MM.1S (cell line): ENCODE data around the gene PLAGL1.
"Not testable (repeated sequence)": the region's sequence is repeated elsewhere in the genome, so short reads cannot be mapped to it uniquely, and the experiment has no call there.

Experiments
- DNase-seq: peaks from one replicate; pipeline ENCODE4 v3.0.0-alpha.2; 2015
- H2AFZ ChIP-seq: fragments of 300-600 bp; sonication (generic); 2 replicates; pipeline ENCODE4 v1.6.0; 2016; ENCODE audit warnings: antibody characterized with exemption, low read length
- H3F3A ChIP-seq: fragments of 300-600 bp; sonication (generic); 2 replicates; pipeline ENCODE4 v1.6.1; 2016; ENCODE audit warnings: mild to moderate bottlenecking, antibody characterized with exemption, low read length, moderate library complexity, mixed read lengths; ENCODE audit not compliant: insufficient read depth
- H3K27ac ChIP-seq: fragments of 300-600 bp; sonication (generic); 2 replicates; pipeline ENCODE4 v1.5.1; 2016; ENCODE audit warnings: mild to moderate bottlenecking, low read length
- H3K27me3 ChIP-seq: fragments of 300-600 bp; sonication (generic); replicated peaks from 2 replicates; pipeline ENCODE4 v1.6.0; 2016; ENCODE audit warnings: low read length; ENCODE audit not compliant: insufficient read depth
- H3K36me3 ChIP-seq: fragments of 300-600 bp; sonication (generic); replicated peaks from 2 replicates; pipeline ENCODE4 v1.6.1; 2016; ENCODE audit warnings: mild to moderate bottlenecking, low read length, mixed read lengths; ENCODE audit not compliant: insufficient read depth
- H3K4me1 ChIP-seq: fragments of 300-600 bp; sonication (generic); 2 replicates; pipeline ENCODE4 v1.6.1; 2016; ENCODE audit warnings: low read length, mixed read lengths
- H3K4me2 ChIP-seq: fragments of 300-600 bp; sonication (generic); 2 replicates; pipeline ENCODE4 v1.6.0; 2016; ENCODE audit warnings: low read depth, low read length
- H3K4me3 ChIP-seq: fragments of 300-600 bp; sonication (generic); 2 replicates; pipeline ENCODE4 v1.5.1; 2016; ENCODE audit warnings: low read length, mixed read lengths
- H3K79me2 ChIP-seq: fragments of 300-600 bp; sonication (generic); 2 replicates; pipeline ENCODE4 v1.6.1; 2016; ENCODE audit warnings: mixed run types, low read length, mixed read lengths
- H3K9ac ChIP-seq: fragments of 300-600 bp; sonication (generic); 2 replicates; pipeline ENCODE4 v1.6.1; 2016; ENCODE audit warnings: low read length, mixed read lengths
- H3K9me2 ChIP-seq: fragments of 300-600 bp; sonication (generic); replicated peaks from 2 replicates; pipeline ENCODE4 v1.6.1; 2016; ENCODE audit warnings: mild to moderate bottlenecking, low read length, mixed read lengths; ENCODE audit not compliant: insufficient read depth
- H3K9me3 ChIP-seq: fragments of 300-600 bp; sonication (generic); replicated peaks from 2 replicates; pipeline ENCODE4 v1.6.1; 2016; ENCODE audit warnings: mild to moderate bottlenecking, low read length, mixed read lengths; ENCODE audit not compliant: insufficient read depth
- H4K20me1 ChIP-seq: fragments of 300-600 bp; sonication (generic); 2 replicates; pipeline ENCODE4 v1.6.1; 2016; ENCODE audit warnings: mild to moderate bottlenecking, low read length, moderate library complexity, mixed read lengths; ENCODE audit not compliant: insufficient read depth
- EZH2 ChIP-seq: fragments of 300-600 bp; sonication (generic); optimal IDR thresholded peaks from 2 replicates; pipeline ENCODE3; 2017; ENCODE audit warnings: low read depth, mild to moderate bottlenecking, antibody characterized with exemption, low read length, mixed read lengths
- EZH2phosphoT487 ChIP-seq: fragments of 300-600 bp; sonication (generic); IDR thresholded peaks from 2 replicates; pipeline ENCODE4 v1.6.1; 2018; ENCODE audit warnings: antibody characterized with exemption, low read length
- TF ChIP-seq, protein P1 (sequence below): fragments of 300-600 bp; sonication (generic); IDR thresholded peaks from 2 replicates; pipeline ENCODE4 v1.5.1; 2016; ENCODE audit warnings: antibody characterized with exemption, low read length, mixed read lengths

Gene PLAGL1

DNA sequence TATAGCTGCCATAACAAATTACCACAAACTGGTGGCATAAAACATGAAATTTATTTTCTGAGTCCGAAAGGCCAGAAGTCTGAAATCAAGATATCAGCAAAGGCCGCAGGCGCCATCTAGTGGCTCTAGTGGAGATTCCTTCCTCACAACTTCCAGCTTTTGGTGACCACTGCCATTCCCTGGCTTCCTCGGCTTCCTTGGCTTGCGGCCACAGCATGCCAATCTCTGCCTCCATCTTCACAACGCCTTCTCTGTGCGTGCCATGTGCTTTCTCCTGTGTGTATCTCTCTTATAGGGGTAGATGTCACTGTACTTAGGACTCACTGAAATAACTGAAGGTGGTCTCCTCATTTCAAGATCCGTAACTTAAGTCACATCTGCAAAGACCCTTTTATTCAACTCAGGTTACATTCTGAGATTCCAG lies 5.4 kb upstream of the PLAGL1 start:
- H3K9ac ChIP-seq = no peak overlapping the region
- TF ChIP-seq EZH2 = no peak
- TF ChIP-seq, protein P1, sequence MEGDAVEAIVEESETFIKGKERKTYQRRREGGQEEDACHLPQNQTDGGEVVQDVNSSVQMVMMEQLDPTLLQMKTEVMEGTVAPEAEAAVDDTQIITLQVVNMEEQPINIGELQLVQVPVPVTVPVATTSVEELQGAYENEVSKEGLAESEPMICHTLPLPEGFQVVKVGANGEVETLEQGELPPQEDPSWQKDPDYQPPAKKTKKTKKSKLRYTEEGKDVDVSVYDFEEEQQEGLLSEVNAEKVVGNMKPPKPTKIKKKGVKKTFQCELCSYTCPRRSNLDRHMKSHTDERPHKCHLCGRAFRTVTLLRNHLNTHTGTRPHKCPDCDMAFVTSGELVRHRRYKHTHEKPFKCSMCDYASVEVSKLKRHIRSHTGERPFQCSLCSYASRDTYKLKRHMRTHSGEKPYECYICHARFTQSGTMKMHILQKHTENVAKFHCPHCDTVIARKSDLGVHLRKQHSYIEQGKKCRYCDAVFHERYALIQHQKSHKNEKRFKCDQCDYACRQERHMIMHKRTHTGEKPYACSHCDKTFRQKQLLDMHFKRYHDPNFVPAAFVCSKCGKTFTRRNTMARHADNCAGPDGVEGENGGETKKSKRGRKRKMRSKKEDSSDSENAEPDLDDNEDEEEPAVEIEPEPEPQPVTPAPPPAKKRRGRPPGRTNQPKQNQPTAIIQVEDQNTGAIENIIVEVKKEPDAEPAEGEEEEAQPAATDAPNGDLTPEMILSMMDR = peak; percentile 67
- no peak overlapping the region for H3K4me2 ChIP-seq
- peak; percentile 44 for DNase-seq
- H3K4me1 ChIP-seq = no peaks in the 10 kb centered on the region
- H3K9me3 ChIP-seq = no peaks in the 10 kb centered on the region
- no peak overlapping the region for H2AFZ ChIP-seq
- no peaks in the 10 kb centered on the region for H3K36me3 ChIP-seq
- H3K27me3 ChIP-seq = no peaks in the 10 kb centered on the region
- H3K9me2 ChIP-seq = no peaks in the 10 kb centered on the region
- no peaks in the 10 kb centered on the region for H4K20me1 ChIP-seq
- no peak overlapping the region for H3K4me3 ChIP-seq
- H3K27ac ChIP-seq = no peak overlapping the region
- H3K79me2 ChIP-seq = no peaks in the 10 kb centered on the region
- no peaks in the 10 kb centered on the region for H3F3A ChIP-seq

DNA sequence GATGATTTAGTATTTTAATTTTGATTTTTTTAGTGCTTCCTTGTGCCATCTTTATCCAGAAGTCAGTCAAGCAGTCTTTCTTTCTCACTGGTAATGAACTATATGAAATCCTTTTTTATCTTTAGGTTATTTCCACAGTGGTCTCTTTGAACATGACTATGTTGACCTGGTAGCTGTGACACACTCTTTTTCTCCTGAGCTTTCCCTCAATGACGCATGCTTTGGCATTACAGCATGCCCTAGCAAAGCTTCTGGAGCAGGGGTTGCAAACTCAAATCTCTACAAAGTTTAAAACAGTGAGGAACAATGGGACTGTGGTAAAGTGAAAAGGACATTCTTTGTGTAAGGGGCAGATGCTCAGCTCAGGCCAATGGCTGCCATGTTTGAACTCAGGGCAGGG lies 4.5 kb upstream of the PLAGL1 start:
- Histone ChIP-seq H3F3A (no peaks in the 10 kb centered on the region), H3K27me3 (no peaks in the 10 kb centered on the region), H3K27ac (no peak overlapping the region), H3K4me3 (no peak overlapping the region), H2AFZ (no peak overlapping the region), H3K9me2 (no peaks in the 10 kb centered on the region), H3K79me2 (no peaks in the 10 kb centered on the region), H3K36me3 (no peaks in the 10 kb centered on the region), H4K20me1 (no peaks in the 10 kb centered on the region), H3K4me2 (no peak overlapping the region), H3K9me3 (no peaks in the 10 kb centered on the region), H3K4me1 (no peaks in the 10 kb centered on the region), H3K9ac (no peak overlapping the region)
- TF ChIP-seq, protein P1 = no peak
- TF ChIP-seq EZH2phosphoT487 = no peak
- TF ChIP-seq EZH2 = no peak
- DNase-seq = no peak

DNA sequence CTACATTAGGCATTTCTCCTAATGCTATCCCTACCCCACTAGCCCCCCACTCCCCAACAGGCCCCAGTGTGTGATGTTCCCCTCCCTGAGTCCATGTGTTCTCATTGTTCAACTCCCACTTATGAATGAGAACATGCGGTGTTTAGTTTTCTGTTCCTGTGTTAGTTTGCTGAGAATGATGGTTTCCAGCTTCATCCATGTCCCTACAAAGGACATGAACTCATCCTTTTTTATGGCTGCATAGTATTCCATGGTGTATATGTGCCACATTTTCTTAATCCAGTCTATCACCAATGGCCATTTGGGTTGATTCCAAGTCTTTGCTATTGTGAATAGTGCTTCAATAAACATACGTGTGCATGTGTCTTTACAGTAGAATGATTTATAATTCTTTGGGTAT lies 1.6 kb upstream of the PLAGL1 start:
- H3K9me2 ChIP-seq, H3K4me3 ChIP-seq, H3K9me3 ChIP-seq, H3K27me3 ChIP-seq, H2AFZ ChIP-seq, H4K20me1 ChIP-seq, H3K4me1 ChIP-seq, H3K4me2 ChIP-seq, H3K79me2 ChIP-seq, H3F3A ChIP-seq, H3K27ac ChIP-seq, H3K9ac ChIP-seq, DNase-seq, H3K36me3 ChIP-seq: not testable (repeated sequence)

DNA sequence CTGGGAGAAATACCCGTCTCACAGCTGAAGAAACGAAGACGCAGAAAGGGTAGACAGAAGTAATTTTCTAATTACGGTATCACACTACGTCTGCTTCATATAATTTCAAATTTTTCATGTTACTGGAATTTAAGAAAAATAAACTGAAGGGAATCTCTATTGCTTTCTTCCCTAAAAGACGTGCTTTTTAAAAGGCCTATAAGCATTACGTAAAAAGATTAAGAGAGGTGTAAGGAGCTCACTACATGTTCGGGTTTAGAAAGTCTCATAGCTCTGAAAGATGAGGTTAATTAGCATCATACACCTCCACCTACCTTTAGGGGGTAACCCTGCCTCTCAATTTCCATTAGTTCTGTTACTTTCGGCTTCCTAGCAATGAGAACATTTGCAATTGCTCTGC lies 787 bp upstream of the PLAGL1 start:
- Histone ChIP-seq H3K36me3 (no peaks in the 10 kb centered on the region), H3K9me3 (no peaks in the 10 kb centered on the region), H2AFZ (no peak overlapping the region), H3K27ac (no peak overlapping the region), H3F3A (no peaks in the 10 kb centered on the region), H3K9me2 (no peaks in the 10 kb centered on the region), H3K4me3 (no peak overlapping the region), H3K9ac (no peak overlapping the region), H3K4me1 (no peaks in the 10 kb centered on the region), H3K79me2 (no peaks in the 10 kb centered on the region), H4K20me1 (no peaks in the 10 kb centered on the region), H3K27me3 (no peaks in the 10 kb centered on the region), H3K4me2 (no peak overlapping the region)
- no peak for DNase-seq
- TF ChIP-seq EZH2phosphoT487 (no peak), EZH2 (no peak)
- TF ChIP-seq, protein P1 = no peak
